Esophagus squamous epithelium (tissue), 5 donors: ENCODE data around the gene MRC2. TPM values are rescaled to one million over a fixed set of nuclear protein-coding genes. Genes with fewer than 3 reads are reported as not detected.

Source experiments
- DNase-seq: peaks from one replicate; lab custom pipeline; 2025; lab: John Stamatoyannopoulos, UW
- H3K27ac ChIP-seq, 4 donors: fragments of 200-600 bp; sonication (generic); one replicate each; pipeline ENCODE4 v1.5.1; 2016 to 2019; ENCODE audit warnings: mild to moderate bottlenecking in 1 of 4
- H3K27me3 ChIP-seq, 4 donors: fragments of 200-600 bp; sonication (generic); 1 replicate in 3 of 4; 2 replicates in 1 of 4; pipeline versions ENCODE4 v1.5.1 to v1.6.0; 2017 to 2021; ENCODE audit warnings: antibody characterized with exemption in 1 of 4
- H3K36me3 ChIP-seq, 3 donors: fragments of 200-600 bp; sonication (generic); one replicate each; pipeline ENCODE4 v1.5.1; 2016 to 2019
- H3K4me1 ChIP-seq, 3 donors: fragments of 200-600 bp; sonication (generic); one replicate each; pipeline ENCODE4 v1.5.1; 2017 to 2019
- H3K4me3 ChIP-seq, 4 donors: fragments of 200-600 bp; sonication (generic); 1 replicate in 3 of 4; 2 replicates in 1 of 4; pipeline ENCODE4 v1.5.1; 2016 to 2019; ENCODE audit warnings: mild to moderate bottlenecking in 2 of 4, moderate library complexity in 1 of 4
- H3K9me3 ChIP-seq, 3 donors: fragments of 200-600 bp; sonication (generic); one replicate each; pipeline ENCODE4 v1.5.1; 2016 to 2019
- CTCF ChIP-seq, 6 experiments: fragments of 450-650 bp in 4 of 6; fragments of 200-600 bp in 2 of 6; sonication (generic) in 2 of 6; IDR thresholded peaks; one replicate each; pipeline ENCODE4 v1.5.1; 2016 to 2019; ENCODE audit warnings: antibody characterized with exemption in 6 of 6, mild to moderate bottlenecking in 4 of 6, moderate library complexity in 4 of 6
- POLR2A ChIP-seq, 4 donors: fragments of 450-650 bp; IDR thresholded peaks; one replicate each; pipeline ENCODE4 v1.6.1; 2017; ENCODE audit warnings: antibody characterized with exemption in 4 of 4, mild to moderate bottlenecking in 4 of 4, moderate library complexity in 3 of 4
- WGBS, 2 donors: methylation state at CpG; one replicate each; pipeline ENCODE4 v1.1.5; 2018; 5-methylcytosine and 5-hydroxymethylcytosine counted together
- intact Hi-C: fragments of 100-400 bp; cut with DNase I; formaldehyde crosslinking; loops from one replicate; pipeline ENCODE4 v1.15.0; 2022
- total RNA-seq, 4 donors: library from RNA; depleted of rRNA; stranded (reverse); fragments of >200 nt; gene quantifications; one replicate each; pipeline ENCODE4 v1.1.0, GENCODE V29; 2016
- donor health status: DM: yes; HTN: yes; CAD: no.

Gene MRC2
- total RNA-seq, 4 donors from 2014 or later: 38.8 to 64.7 (median 61.6) TPM

- DNase-seq: no peak
- H3K4me3 ChIP-seq: no peak overlapping the region
- intact Hi-C loops: no loop called here
- H3K27ac ChIP-seq: no peak overlapping the region
- H3K27me3 ChIP-seq: no peaks in the 10 kb centered on the region
- H3K9me3 ChIP-seq: no peaks in the 10 kb centered on the region
- H3K36me3 ChIP-seq: peaks cover 0 to 40% (median 0%) of the 10 kb centered on the region in 3 donors
- peaks cover 0 to 69% (median 7%) of the 10 kb centered on the region in 3 donors for H3K4me1 ChIP-seq
- 68 to 79% methylated on average over 4 of the region's 4 CpGs for WGBS, 2 donors
- TF ChIP-seq POLR2A (IDR thresholded peaks at IDR 0.05) (no peak), CTCF (IDR thresholded peaks at IDR 0.05) (no peak)
These were observed 56.7 kb downstream of the MRC2 start for GRCh38 chr17:62684179-62684578.

- H3K4me1 ChIP-seq: peaks cover 5 to 54% (median 7%) of the 10 kb centered on the region in 3 donors
- no peak for TF ChIP-seq POLR2A (IDR thresholded peaks at IDR 0.05)
- no peak for TF ChIP-seq CTCF (IDR thresholded peaks at IDR 0.05)
- no peak overlapping the region for H3K27ac ChIP-seq
- no peaks in the 10 kb centered on the region for H3K9me3 ChIP-seq
- peaks cover 0 to 71% (median 0%) of the 10 kb centered on the region in 3 donors for H3K36me3 ChIP-seq
- WGBS, 2 donors: 90% methylated on average over 2 of the region's 4 CpGs; no CpG with 5 or more reads in 1 of the 2 donors
- intact Hi-C loops: no loop called here
- H3K27me3 ChIP-seq: no peaks in the 10 kb centered on the region
- H3K4me3 ChIP-seq: no peak overlapping the region
- DNase-seq: no peak
These were observed 60.5 kb downstream of the MRC2 start for GRCh38 chr17:62687997-62688396.

- DNase-seq: no peak
- Histone ChIP-seq H3K4me1 (peaks cover 8 to 54% (median 13%) of the 10 kb centered on the region in 3 donors), H3K27ac (no peak overlapping the region), H3K4me3 (no peak overlapping the region), H3K36me3 (peaks cover 0 to 71% (median 0%) of the 10 kb centered on the region in 3 donors), H3K9me3 (no peaks in the 10 kb centered on the region), H3K27me3 (no peaks in the 10 kb centered on the region)
- TF ChIP-seq POLR2A (IDR thresholded peaks at IDR 0.05): no peak
- TF ChIP-seq CTCF (IDR thresholded peaks at IDR 0.05): no peak
- WGBS, 2 donors: 19% methylated on average over 4 of the region's 11 CpGs; no CpG with 5 or more reads in 1 of the 2 donors
- intact Hi-C loops: no loop called here
These were observed 61.1 kb downstream of the MRC2 start for GRCh38 chr17:62688398-62689160.

GRCh38 chr17:62689441-62690167 is 62.1 kb downstream of the MRC2 start:
- Histone ChIP-seq H3K27me3 (no peaks in the 10 kb centered on the region), H3K4me3 (no peak overlapping the region), H3K9me3 (no peaks in the 10 kb centered on the region), H3K4me1 (peaks cover 15 to 54% (median 20%) of the 10 kb centered on the region in 3 donors), H3K27ac (peak overlapping the region in 1 of 4 donors; percentile 6), H3K36me3 (peaks cover 0 to 67% (median 0%) of the 10 kb centered on the region in 3 donors)
- intact Hi-C loops: no loop called here
- TF ChIP-seq CTCF (IDR thresholded peaks at IDR 0.05): no peak
- DNase-seq: no peak
- WGBS, 2 donors: 84 to 100% methylated on average over 2 to 17 of the region's 37 CpGs
